HG03280 (cell line): Measurements from ENCODE around the gene MIB1.

Source experiments
- ATAC-seq: cut with Tn5 transposase; IDR thresholded peaks from one replicate; pipeline ENCODE4 v1.9.1; 2021; ENCODE audit warnings: mild to moderate bottlenecking, moderate library complexity; ENCODE audit not compliant: unreplicated experiment

The MIB1 gene

GRCh38 chr18:21809725-21810124, 69.1 kb downstream of the MIB1 start:
- ATAC-seq = no peak

- ATAC-seq = no peak
Measured at GRCh38 chr18:21815101-21815500, 74.5 kb downstream of the MIB1 start.

GRCh38 chr18:21820033-21820810, 79.6 kb downstream of the MIB1 start:
- ATAC-seq = no peak

GRCh38 chr18:21820811-21821143, 80.2 kb downstream of the MIB1 start:
- ATAC-seq = no peak

GRCh38 chr18:21823848-21824247, 83.3 kb downstream of the MIB1 start:
- ATAC-seq = no peak

GRCh38 chr18:21826196-21826595, 85.6 kb downstream of the MIB1 start:
- ATAC-seq = no peak

- ATAC-seq = no peak
Measured at GRCh38 chr18:21826641-21827302, 86.2 kb downstream of the MIB1 start.

GRCh38 chr18:21830532-21830931, 89.9 kb downstream of the MIB1 start:
- ATAC-seq = no peak

GRCh38 chr18:21831413-21831831, 90.8 kb downstream of the MIB1 start:
- ATAC-seq = no peak

GRCh38 chr18:21833604-21834298, 93.2 kb downstream of the MIB1 start:
- ATAC-seq = no peak

GRCh38 chr18:21834299-21834660, 93.7 kb downstream of the MIB1 start:
- no peak for ATAC-seq

- no peak for ATAC-seq
Measured at GRCh38 chr18:21841570-21841969, 101.0 kb downstream of the MIB1 start.

- ATAC-seq = no peak
Measured at GRCh38 chr18:21843341-21843740, 102.7 kb downstream of the MIB1 start.

GRCh38 chr18:21851327-21851961, 110.9 kb downstream of the MIB1 start:
- no peak for ATAC-seq

- peak; percentile 92 for ATAC-seq
Measured at GRCh38 chr18:21853016-21853415, 112.4 kb downstream of the MIB1 start.

GRCh38 chr18:21853775-21854552, 113.4 kb downstream of the MIB1 start:
- ATAC-seq = no peak

GRCh38 chr18:21855432-21855831, 114.8 kb downstream of the MIB1 start:
- ATAC-seq = no peak

- ATAC-seq = no peak
Measured at GRCh38 chr18:21857871-21858270, 117.3 kb downstream of the MIB1 start.

- no peak for ATAC-seq
Measured at GRCh38 chr18:21858544-21858943, 118.0 kb downstream of the MIB1 start.

- ATAC-seq = no peak
Measured at GRCh38 chr18:21864386-21864785, 123.8 kb downstream of the MIB1 start.

- ATAC-seq = no peak
Measured at GRCh38 chr18:21865043-21865442, 124.5 kb downstream of the MIB1 start.
